Caco-2 (cell line): ENCODE measurements around the gene CST2. TPM values are rescaled to one million over a fixed set of nuclear protein-coding genes. Genes with fewer than 3 reads are reported as not detected.
"Not testable (repeated sequence)": the region's sequence is repeated elsewhere in the genome, so short reads cannot be mapped to it uniquely, and the experiment has no call there.

Experiments
- BruUV-seq: library from RNA; stranded (reverse); fragments of 400-500 nt; replicated peaks from 2 replicates; lab custom pipeline; 2021; lab: Mats Ljungman, UMichigan
- CTCF ChIA-PET: fragments of 300-600 bp; sonication (Branson Sonifier 250); formaldehyde crosslinking; loops from one replicate; lab custom pipeline; 2022; ENCODE audit warnings: antibody characterized with exemption; lab: Charles Lee
- POLR2A ChIA-PET: fragments of 300-600 bp; sonication (Branson Sonifier 250); formaldehyde crosslinking; loops from one replicate; lab custom pipeline; 2022; ENCODE audit warnings: antibody characterized with exemption; lab: Charles Lee
- DNase-seq, 2 experiments: peaks; one replicate each; pipeline versions ENCODE4 v3.0.0 to v3.0.0-alpha.2; 2020 to 2022
- H3K27me3 ChIP-seq: replicated peaks from 2 replicates; pipeline ENCODE4 v1.6.0; 2011; ENCODE audit warnings: low read length; ENCODE audit not compliant: control insufficient read depth, insufficient read depth
- H3K36me3 ChIP-seq: 2 replicates; pipeline ENCODE4 v1.5.1; 2011; ENCODE audit warnings: low read length; ENCODE audit not compliant: control insufficient read depth, insufficient read depth
- H3K4me1 ChIP-seq: fragments of 250-450 bp; sonication (Bioruptor Pico); 2 replicates; pipeline ENCODE4 v1.5.1; 2020; ENCODE audit warnings: mild to moderate bottlenecking
- H3K4me3 ChIP-seq: 2 replicates; pipeline ENCODE4 v1.5.1; 2011; ENCODE audit warnings: low read depth, mild to moderate bottlenecking, control low read depth, low read length
- H3K9me3 ChIP-seq: fragments of 250-450 bp; sonication (Bioruptor Pico); 2 replicates; pipeline ENCODE4 v1.5.1; 2020; ENCODE audit warnings: mild to moderate bottlenecking, moderate library complexity
- H3K27ac Mint-ChIP-seq: one replicate; pipeline ENCODE4 v1.8.0; 2022; ENCODE audit warnings: mixed read lengths; ENCODE audit not compliant: unreplicated experiment
- H3K27me3 Mint-ChIP-seq: one replicate; pipeline ENCODE4 v1.8.0; 2022; ENCODE audit warnings: mixed read lengths; ENCODE audit not compliant: insufficient read depth, unreplicated experiment
- H3K36me3 Mint-ChIP-seq: one replicate; pipeline ENCODE4 v1.8.0; 2022; ENCODE audit warnings: mild to moderate bottlenecking, mixed read lengths; ENCODE audit not compliant: insufficient read depth, unreplicated experiment
- H3K4me1 Mint-ChIP-seq: one replicate; pipeline ENCODE4 v1.8.0; 2022; ENCODE audit warnings: low read depth, mixed read lengths; ENCODE audit not compliant: unreplicated experiment
- H3K4me3 Mint-ChIP-seq: one replicate; pipeline ENCODE4 v1.8.0; 2022; ENCODE audit warnings: mild to moderate bottlenecking, moderate library complexity, mixed read lengths; ENCODE audit not compliant: unreplicated experiment
- H3K9me3 Mint-ChIP-seq: one replicate; pipeline ENCODE4 v1.8.0; 2022; ENCODE audit warnings: mixed read lengths; ENCODE audit not compliant: unreplicated experiment
- CTCF ChIP-seq, 2 experiments: fragments of 200-600 bp in 1 of 2; IDR thresholded peaks; 1 replicate in 1 of 2; 2 replicates in 1 of 2; pipeline versions ENCODE4 v1.5.1 to v1.8.0; 2011 to 2022; ENCODE audit warnings: antibody characterized with exemption in 1 of 2, control low read depth in 1 of 2, inconsistent platforms in 1 of 2, low read depth in 1 of 2, low read length in 1 of 2, mild to moderate bottlenecking in 1 of 2, moderate library complexity in 1 of 2; ENCODE audit not compliant: insufficient read depth in 1 of 2, severe bottlenecking in 1 of 2, unreplicated experiment in 1 of 2
- intact Hi-C: fragments of 100-400 bp; cut with micrococcal nuclease; formaldehyde crosslinking; loops from one replicate; pipeline ENCODE4 v1.10.0; 2022; ENCODE audit not compliant: unreplicated experiment
- total RNA-seq: library from RNA; stranded (reverse); gene quantifications from 2 replicates; pipeline ENCODE4 v1.2.3, GENCODE V29; 2022

The CST2 gene
- total RNA-seq, 1 experiment from 2014 or later = not detected

- Mint-ChIP-seq H3K36me3 (peaks cover 4% of the 10 kb centered on the region), H3K27ac (peak overlapping the region; percentile 65)
Measured at GRCh38 chr20:23869520-23869919, 43.0 kb upstream of the CST2 start.

GRCh38 chr20:23868321-23868720 is 41.8 kb upstream of the CST2 start:
- Mint-ChIP-seq H3K9me3 (no peaks in the 10 kb centered on the region), H3K36me3 (peaks cover 4% of the 10 kb centered on the region), H3K27ac (no peak overlapping the region), H3K4me1 (peaks cover 35% of the 10 kb centered on the region), H3K27me3 (peaks cover 2% of the 10 kb centered on the region), H3K4me3 (no peak overlapping the region)
- Histone ChIP-seq H3K4me3 (no peak overlapping the region), H3K27me3 (no peaks in the 10 kb centered on the region; the same call in 1 of the 2 replicates), H3K4me1 (peaks cover 16% of the 10 kb centered on the region), H3K36me3 (no peaks in the 10 kb centered on the region), H3K9me3 (no peaks in the 10 kb centered on the region; the same call in 1 of the 2 replicates)
- CTCF ChIA-PET = no interaction called here
- DNase-seq = peak in 1 of 2 experiments; percentile 33
- intact Hi-C loops = no loop called here
- POLR2A ChIA-PET = no interaction called here
- BruUV-seq = no TSS peak
- no peak for TF ChIP-seq CTCF (IDR thresholded peaks at IDR 0.05; ENCODE audit: insufficient read depth in 1 of 2, low read depth in 1 of 2, low read length in 1 of 2, severe bottlenecking in 1 of 2, unreplicated experiment in 1 of 2)

More at GRCh38 chr20:23869520-23869919, 43.0 kb upstream of the CST2 start:
- H3K4me1 ChIP-seq = peaks cover 16% of the 10 kb centered on the region
- Mint-ChIP-seq H3K9me3 (no peaks in the 10 kb centered on the region), H3K27me3 (peaks cover 2% of the 10 kb centered on the region), H3K4me3 (no peak overlapping the region), H3K4me1 (peaks cover 35% of the 10 kb centered on the region)
- intact Hi-C loops = no loop called here
- H3K36me3 ChIP-seq = no peaks in the 10 kb centered on the region
- no peak overlapping the region for H3K4me3 ChIP-seq
- no peak for TF ChIP-seq CTCF (IDR thresholded peaks at IDR 0.05; ENCODE audit: insufficient read depth in 1 of 2, low read depth in 1 of 2, low read length in 1 of 2, severe bottlenecking in 1 of 2, unreplicated experiment in 1 of 2)
- ChIA-PET CTCF (interaction anchor here (0.6 kb wide), 1 partner anchor 428 kb away, joined by 3 read pairs; no protein-coding TSS in a partner anchor), POLR2A (no interaction called here)
- no peaks in the 10 kb centered on the region; the same call in 1 of the 2 replicates for H3K27me3 ChIP-seq
- no TSS peak for BruUV-seq
- no peaks in the 10 kb centered on the region; the same call in 1 of the 2 replicates for H3K9me3 ChIP-seq
- no peak for DNase-seq

- BruUV-seq = no TSS peak
- H3K4me1 ChIP-seq = peaks cover 16% of the 10 kb centered on the region
- DNase-seq = no peak
- H3K9me3 ChIP-seq = no peaks in the 10 kb centered on the region; the same call in 1 of the 2 replicates
- Mint-ChIP-seq H3K4me1 (peaks cover 35% of the 10 kb centered on the region), H3K4me3 (no peak overlapping the region), H3K36me3 (peaks cover 4% of the 10 kb centered on the region), H3K27me3 (peaks cover 2% of the 10 kb centered on the region), H3K9me3 (no peaks in the 10 kb centered on the region), H3K27ac (no peak overlapping the region)
- POLR2A ChIA-PET = no interaction called here
- H3K27me3 ChIP-seq = no peaks in the 10 kb centered on the region
- H3K36me3 ChIP-seq = no peaks in the 10 kb centered on the region
- CTCF ChIA-PET = no interaction called here
- H3K4me3 ChIP-seq = no peak overlapping the region
- intact Hi-C loops = no loop called here
- TF ChIP-seq CTCF (IDR thresholded peaks at IDR 0.05; ENCODE audit: insufficient read depth in 1 of 2, low read depth in 1 of 2, low read length in 1 of 2, severe bottlenecking in 1 of 2, unreplicated experiment in 1 of 2) = no peak
Measured at GRCh38 chr20:23867152-23867776, 40.7 kb upstream of the CST2 start.

GRCh38 chr20:23860771-23861170 is 34.2 kb upstream of the CST2 start:
- BruUV-seq, intact Hi-C loops: not testable (repeated sequence)

More at GRCh38 chr20:23860771-23861170, 34.2 kb upstream of the CST2 start:
- H3K27me3 ChIP-seq, H3K4me3 Mint-ChIP-seq, POLR2A ChIA-PET, H3K36me3 ChIP-seq, H3K9me3 ChIP-seq, H3K4me1 ChIP-seq, CTCF ChIA-PET, H3K27me3 Mint-ChIP-seq, H3K36me3 Mint-ChIP-seq, H3K4me1 Mint-ChIP-seq, H3K27ac Mint-ChIP-seq, H3K4me3 ChIP-seq, H3K9me3 Mint-ChIP-seq: not testable (repeated sequence)
- DNase-seq = peak in 1 of 2 experiments; percentile 24
